Liver (tissue), 9 donors: ENCODE data around the gene COL23A1. TPM values are rescaled to one million over a fixed set of nuclear protein-coding genes. Genes with fewer than 3 reads are reported as not detected.
"Not testable (repeated sequence)": the region's sequence is repeated elsewhere in the genome, so short reads cannot be mapped to it uniquely, and the experiment has no call there.

Experiments used
- DNase-seq: peaks from one replicate; pipeline ENCODE4 v3.0.0-alpha.2; 2017; ENCODE audit warnings: low spot score
- H3K27ac ChIP-seq, 2 donors: one replicate each; pipeline ENCODE4 v1.7.0; 2013; ENCODE audit warnings: inconsistent platforms in 2 of 2, low read length in 2 of 2, control low read depth in 1 of 2, low read depth in 1 of 2, mild to moderate bottlenecking in 1 of 2
- H3K27me3 ChIP-seq, 4 donors: one replicate each; pipeline versions ENCODE4 v1.6.1 to v1.7.0; 2013; ENCODE audit warnings: low read length in 3 of 4, inconsistent platforms in 1 of 4, mild to moderate bottlenecking in 1 of 4, moderate library complexity in 1 of 4; ENCODE audit not compliant: control insufficient read depth in 4 of 4, insufficient read depth in 4 of 4
- H3K36me3 ChIP-seq, 4 donors: one replicate each; pipeline versions ENCODE4 v1.6.1 to v1.7.0; 2013; ENCODE audit warnings: low read length in 3 of 4, mild to moderate bottlenecking in 3 of 4, low read depth in 1 of 4, moderate library complexity in 1 of 4; ENCODE audit not compliant: control insufficient read depth in 4 of 4, insufficient read depth in 3 of 4
- H3K4me1 ChIP-seq, 4 donors: one replicate each; pipeline versions ENCODE4 v1.6.1 to v1.7.0; 2013; ENCODE audit warnings: low read length in 3 of 4, mild to moderate bottlenecking in 3 of 4, moderate library complexity in 1 of 4; ENCODE audit not compliant: control insufficient read depth in 4 of 4, insufficient read depth in 4 of 4
- H3K4me3 ChIP-seq, 3 donors: one replicate each; pipeline versions ENCODE4 v1.6.1 to v1.7.0; 2013; ENCODE audit warnings: low read length in 3 of 3, control low read depth in 1 of 3, low read depth in 1 of 3, mild to moderate bottlenecking in 1 of 3
- H3K9ac ChIP-seq, 2 donors: one replicate each; pipeline ENCODE4 v1.7.0; 2013; ENCODE audit warnings: low read length in 2 of 2, mild to moderate bottlenecking in 2 of 2, moderate library complexity in 2 of 2, control low read depth in 1 of 2, low read depth in 1 of 2
- H3K9me3 ChIP-seq, 4 donors: one replicate each; pipeline versions ENCODE4 v1.6.1 to v1.7.0; 2013; ENCODE audit warnings: low read length in 3 of 4; ENCODE audit not compliant: control insufficient read depth in 4 of 4
- ATF3 ChIP-seq: IDR thresholded peaks from 2 replicates; pipeline ENCODE4 v1.6.1; 2016; ENCODE audit warnings: antibody characterized with exemption
- CTCF ChIP-seq: fragments of 150-350 bp; IDR thresholded peaks from 2 replicates; pipeline ENCODE4 v1.5.1; 2017; ENCODE audit warnings: improper control_type of control experiment, low read depth, low read length; ENCODE audit not compliant: missing input control
- EGR1 ChIP-seq, 2 donors: IDR thresholded peaks; 2 replicates each; pipeline ENCODE4 v1.6.1; 2016 to 2018; ENCODE audit warnings: antibody characterized with exemption in 2 of 2, low read depth in 2 of 2
- FOXA1 ChIP-seq: IDR thresholded peaks from 2 replicates; pipeline ENCODE4 v1.6.1; 2016; ENCODE audit warnings: antibody characterized with exemption
- GABPA ChIP-seq, 2 donors: IDR thresholded peaks in 1 of 2; conservative IDR thresholded peaks in 1 of 2; 2 replicates each; pipeline ENCODE4 v1.6.1; 2016; ENCODE audit warnings: antibody characterized with exemption in 2 of 2, mild to moderate bottlenecking in 1 of 2, moderate library complexity in 1 of 2
- JUND ChIP-seq, 2 donors: IDR thresholded peaks; 2 replicates each; pipeline ENCODE4 v1.6.1; 2016; ENCODE audit warnings: antibody characterized with exemption in 2 of 2
- MAX ChIP-seq: IDR thresholded peaks from 2 replicates; pipeline ENCODE4 v1.6.1; 2016; ENCODE audit warnings: antibody characterized with exemption
- RAD21 ChIP-seq, 2 donors: IDR thresholded peaks; 2 replicates each; pipeline ENCODE4 v1.6.1; 2016; ENCODE audit warnings: antibody characterized with exemption in 2 of 2, mild to moderate bottlenecking in 2 of 2
- REST ChIP-seq: IDR thresholded peaks from 2 replicates; pipeline ENCODE4 v1.6.1; 2016; ENCODE audit warnings: antibody characterized with exemption, mild to moderate bottlenecking
- RXRA ChIP-seq, 2 donors: IDR thresholded peaks; 2 replicates each; pipeline ENCODE4 v1.6.1; 2017 to 2018; ENCODE audit warnings: antibody characterized with exemption in 2 of 2, mild to moderate bottlenecking in 1 of 2
- SP1 ChIP-seq: IDR thresholded peaks from 2 replicates; pipeline ENCODE4 v1.6.1; 2018; ENCODE audit warnings: antibody characterized with exemption, mild to moderate bottlenecking
- YY1 ChIP-seq: IDR thresholded peaks from 2 replicates; pipeline ENCODE4 v1.6.1; 2016; ENCODE audit warnings: antibody characterized with exemption, mild to moderate bottlenecking
- ZBTB33 ChIP-seq: IDR thresholded peaks from 2 replicates; pipeline ENCODE4 v1.6.1; 2016; ENCODE audit warnings: antibody characterized with exemption
- WGBS: extraction: QIAGEN DNeasy Blood & Tissue Kit; methylation state at CpG from one replicate; pipeline ENCODE4 v1.1.7; 2013; 5-methylcytosine and 5-hydroxymethylcytosine counted together
- polyA plus RNA-seq, 2 donors: library from polyadenylated mRNA; stranded (reverse) in 1 of 2; unstranded in 1 of 2; fragments of 200-250 nt in 1 of 2; fragments of >200 nt in 1 of 2; fragmentation: Nextera tagmentation in 1 of 2; extraction: Ambion mirVana in 1 of 2; gene quantifications; one replicate each; pipeline versions ENCODE4 v1.2.1 to v1.2.3, GENCODE V29; 2013 to 2015
- total RNA-seq, 2 donors: library from RNA; depleted of rRNA; stranded (reverse); fragments of >200 nt; gene quantifications; one replicate each; pipeline ENCODE4 v1.2.3, GENCODE V29; 2014
- donor health status: healthy.
- donor health status: healthy.
- donor health status: healthy.
- donor health status: healthy.
- donor health status: healthy.

The COL23A1 gene
- total and polyA plus RNA-seq, 4 donors: 0.08 to 1.4 (median 0.27) TPM

- Histone ChIP-seq H3K4me1 (peaks cover 9 to 14% (median 11%) of the 10 kb centered on the region in 4 donors), H3K27me3 (peaks cover 0 to 4% (median 0%) of the 10 kb centered on the region in 4 donors), H3K36me3 (no peaks in the 10 kb centered on the region), H3K9ac (no peak overlapping the region), H3K4me3 (no peak overlapping the region), H3K9me3 (peaks cover 0 to 3% (median 0%) of the 10 kb centered on the region in 4 donors), H3K27ac (no peak overlapping the region)
- no peak for TF ChIP-seq GABPA (IDR thresholded peaks at IDR 0.05 in 1 of 2, conservative IDR thresholded peaks at IDR 0.05 in 1 of 2)
- TF ChIP-seq MAX: no peak
- TF ChIP-seq RXRA (IDR thresholded peaks at IDR 0.05): no peak
- TF ChIP-seq ZBTB33: no peak
- no peak for TF ChIP-seq RAD21 (IDR thresholded peaks at IDR 0.05)
- no peak for TF ChIP-seq JUND (IDR thresholded peaks at IDR 0.05)
- TF ChIP-seq SP1: no peak
- TF ChIP-seq ATF3: no peak
- TF ChIP-seq EGR1 (IDR thresholded peaks at IDR 0.05; ENCODE audit: low read depth in 2 of 2): no peak
- TF ChIP-seq YY1: no peak
- TF ChIP-seq FOXA1: no peak
- 52% methylated on average over 13 of the region's 13 CpGs for WGBS
- DNase-seq: no peak
These were observed 2.2 kb downstream of the COL23A1 start for GRCh38 chr5:178587763-178588611.

- Histone ChIP-seq H3K9ac (no peak overlapping the region), H3K4me1 (peaks cover 9 to 14% (median 11%) of the 10 kb centered on the region in 4 donors), H3K27me3 (peaks cover 0 to 4% (median 0%) of the 10 kb centered on the region in 4 donors), H3K36me3 (no peaks in the 10 kb centered on the region), H3K4me3 (no peak overlapping the region), H3K27ac (no peak overlapping the region), H3K9me3 (peaks cover 0 to 3% (median 0%) of the 10 kb centered on the region in 4 donors)
- DNase-seq: no peak
- no peak for TF ChIP-seq CTCF
- TF ChIP-seq REST: no peak
- TF ChIP-seq YY1: no peak
- 80% methylated on average over 2 of the region's 2 CpGs for WGBS
These were observed 3.8 kb downstream of the COL23A1 start for GRCh38 chr5:178586396-178586795.

- 89% methylated on average over 11 of the region's 11 CpGs for WGBS
- not testable (repeated sequence) for H3K4me1 ChIP-seq, H3K9me3 ChIP-seq, H3K27me3 ChIP-seq, H3K27ac ChIP-seq, H3K4me3 ChIP-seq, H3K36me3 ChIP-seq, H3K9ac ChIP-seq
- peak; percentile 83 for DNase-seq
These were observed 4.8 kb downstream of the COL23A1 start for GRCh38 chr5:178585421-178585820.
